Uterus (tissue), 2 donors: ENCODE data around the gene WFS1.

Source experiments
- POLR2A ChIP-seq, 2 donors: fragments of 450-650 bp; IDR thresholded peaks; one replicate each; pipeline ENCODE4 v1.6.1; 2016; ENCODE audit warnings: antibody characterized with exemption in 2 of 2, mild to moderate bottlenecking in 1 of 2, moderate library complexity in 1 of 2
- TF ChIP-seq, protein P1 (sequence below), 4 experiments: fragments of 200-600 bp in 2 of 4; fragments of 450-650 bp in 2 of 4; sonication (generic) in 2 of 4; IDR thresholded peaks; one replicate each; pipeline ENCODE4 v1.5.1; 2016 to 2019; ENCODE audit warnings: antibody characterized with exemption in 4 of 4, mild to moderate bottlenecking in 2 of 4, moderate library complexity in 1 of 4

DNA sequence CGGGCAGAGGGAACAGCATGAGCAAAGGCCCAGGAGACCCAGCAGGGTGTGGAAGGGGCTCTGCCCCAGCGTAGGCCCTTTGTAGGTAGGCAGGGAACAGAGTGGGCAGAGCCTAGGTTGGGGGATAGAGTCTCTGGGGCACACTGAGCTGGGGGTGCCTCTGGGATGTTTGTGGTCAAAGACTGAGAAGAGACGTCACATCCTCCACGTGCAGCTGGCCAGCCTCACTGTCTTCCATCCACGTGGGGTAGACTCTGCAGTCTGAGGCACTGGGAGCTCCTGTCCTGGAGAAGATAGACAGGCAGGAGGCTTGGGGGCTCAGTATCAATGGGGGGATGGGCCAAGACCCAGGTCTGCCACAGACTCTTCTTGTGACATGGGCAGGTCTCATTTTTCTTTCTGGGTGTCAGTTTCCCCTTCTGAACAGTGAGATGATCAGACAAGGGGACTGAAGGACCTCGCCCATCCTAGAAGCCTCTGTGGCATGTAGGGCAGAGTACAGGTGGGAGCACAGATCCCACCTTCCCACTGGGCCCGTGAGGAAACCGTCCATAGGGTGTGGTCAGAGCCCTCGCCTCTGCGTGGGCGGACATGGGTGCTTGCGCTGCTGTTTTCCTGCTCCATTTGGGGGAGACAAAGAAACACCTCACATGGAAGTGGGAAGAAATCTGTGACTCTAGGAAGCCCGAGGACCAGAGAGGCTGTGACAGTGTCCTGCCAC, 22.9 kb downstream of the WFS1 start:
- TF ChIP-seq, protein P1, sequence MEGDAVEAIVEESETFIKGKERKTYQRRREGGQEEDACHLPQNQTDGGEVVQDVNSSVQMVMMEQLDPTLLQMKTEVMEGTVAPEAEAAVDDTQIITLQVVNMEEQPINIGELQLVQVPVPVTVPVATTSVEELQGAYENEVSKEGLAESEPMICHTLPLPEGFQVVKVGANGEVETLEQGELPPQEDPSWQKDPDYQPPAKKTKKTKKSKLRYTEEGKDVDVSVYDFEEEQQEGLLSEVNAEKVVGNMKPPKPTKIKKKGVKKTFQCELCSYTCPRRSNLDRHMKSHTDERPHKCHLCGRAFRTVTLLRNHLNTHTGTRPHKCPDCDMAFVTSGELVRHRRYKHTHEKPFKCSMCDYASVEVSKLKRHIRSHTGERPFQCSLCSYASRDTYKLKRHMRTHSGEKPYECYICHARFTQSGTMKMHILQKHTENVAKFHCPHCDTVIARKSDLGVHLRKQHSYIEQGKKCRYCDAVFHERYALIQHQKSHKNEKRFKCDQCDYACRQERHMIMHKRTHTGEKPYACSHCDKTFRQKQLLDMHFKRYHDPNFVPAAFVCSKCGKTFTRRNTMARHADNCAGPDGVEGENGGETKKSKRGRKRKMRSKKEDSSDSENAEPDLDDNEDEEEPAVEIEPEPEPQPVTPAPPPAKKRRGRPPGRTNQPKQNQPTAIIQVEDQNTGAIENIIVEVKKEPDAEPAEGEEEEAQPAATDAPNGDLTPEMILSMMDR (IDR thresholded peaks at IDR 0.05): no peak
- TF ChIP-seq POLR2A (IDR thresholded peaks at IDR 0.05): no peak
